GM19468 (cell line): ENCODE data around the gene RFX8.

Experiments used
- ATAC-seq: cut with Tn5 transposase; IDR thresholded peaks from one replicate; pipeline ENCODE4 v1.9.1; 2021; ENCODE audit warnings: mild to moderate bottlenecking, moderate library complexity, moderate number of reproducible peaks; ENCODE audit not compliant: unreplicated experiment; ENCODE audit errors: extremely low read depth

Gene RFX8

DNA sequence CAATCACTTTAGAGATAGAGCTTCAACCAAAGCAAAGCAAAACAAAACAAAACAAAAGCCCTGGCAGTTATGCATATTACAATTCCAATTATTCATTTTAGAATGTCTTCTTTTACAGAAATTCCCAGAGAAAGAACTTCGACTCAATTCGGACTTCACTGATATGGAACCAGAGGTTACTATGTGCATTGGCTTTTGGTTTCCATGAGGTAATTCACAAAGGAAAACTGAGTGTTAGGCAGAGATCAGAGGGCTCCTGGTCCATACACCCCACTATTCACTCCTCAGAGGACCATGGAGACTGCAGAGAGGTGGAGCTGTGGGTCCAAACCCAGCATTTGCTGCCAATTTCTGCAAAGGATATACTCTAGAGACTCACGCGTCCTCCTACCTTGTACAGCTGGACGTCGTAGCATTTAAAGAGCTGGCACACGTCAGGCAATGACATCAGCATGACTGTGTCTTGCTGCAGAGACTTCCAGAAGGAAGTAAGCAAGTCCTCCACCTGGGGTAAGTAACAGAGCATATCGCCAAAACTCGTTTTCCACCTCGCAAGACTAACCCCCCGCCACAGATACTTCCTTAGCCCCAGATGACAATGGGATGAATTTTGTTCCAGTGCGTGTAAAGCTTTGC, 56.3 kb downstream of the RFX8 start:
- no peak for ATAC-seq

GRCh38 chr2:101416609-101417008, 58.3 kb downstream of the RFX8 start:
- ATAC-seq: no peak

- no peak for ATAC-seq
These were observed 59.0 kb downstream of the RFX8 start for GRCh38 chr2:101415884-101416283.

GRCh38 chr2:101415220-101415619, 59.7 kb downstream of the RFX8 start:
- ATAC-seq: no peak

GRCh38 chr2:101412092-101412694, 62.7 kb downstream of the RFX8 start:
- no peak for ATAC-seq

DNA sequence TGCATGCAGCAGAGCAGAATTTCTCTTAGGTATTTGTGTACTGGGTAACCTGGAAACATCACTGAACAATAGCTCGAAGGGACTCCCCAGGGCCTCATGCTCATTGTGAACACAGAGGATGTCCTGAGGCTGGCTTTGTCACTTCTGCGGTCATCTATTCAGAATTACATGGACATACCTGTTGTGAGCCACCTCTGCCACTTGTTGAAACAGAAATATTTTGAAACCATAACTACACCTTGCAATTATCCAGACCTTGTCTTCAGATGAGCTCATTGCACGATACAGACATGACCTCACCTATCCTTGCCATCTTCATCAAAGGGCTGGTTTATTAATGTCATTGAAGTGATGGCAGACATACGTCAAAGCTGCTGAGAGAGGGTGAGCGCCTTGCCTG, 64.2 kb downstream of the RFX8 start:
- ATAC-seq: no peak

GRCh38 chr2:101410114-101410513, 64.8 kb downstream of the RFX8 start:
- ATAC-seq: no peak

GRCh38 chr2:101409699-101410098, 65.2 kb downstream of the RFX8 start:
- no peak for ATAC-seq

DNA sequence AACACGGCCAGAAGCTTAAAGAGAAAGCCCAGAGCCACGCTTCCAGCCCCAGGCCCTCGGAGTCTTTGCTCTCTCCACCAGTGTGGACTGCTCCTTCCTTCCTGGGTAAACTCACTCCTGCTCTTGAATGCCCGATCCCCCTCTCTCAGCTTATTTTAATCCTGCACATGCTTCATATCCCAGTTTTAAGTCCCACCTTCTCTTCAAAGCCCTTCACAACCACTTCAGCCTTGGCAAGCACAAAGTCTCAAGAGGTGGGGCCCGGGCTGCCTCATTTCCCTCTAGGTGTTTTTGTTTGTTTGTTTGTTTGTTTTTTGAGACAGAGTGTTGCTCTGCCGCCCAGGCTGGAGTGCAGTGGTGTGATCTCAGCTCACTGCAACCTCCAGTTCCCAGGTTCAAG, 66.0 kb downstream of the RFX8 start:
- no peak for ATAC-seq

DNA sequence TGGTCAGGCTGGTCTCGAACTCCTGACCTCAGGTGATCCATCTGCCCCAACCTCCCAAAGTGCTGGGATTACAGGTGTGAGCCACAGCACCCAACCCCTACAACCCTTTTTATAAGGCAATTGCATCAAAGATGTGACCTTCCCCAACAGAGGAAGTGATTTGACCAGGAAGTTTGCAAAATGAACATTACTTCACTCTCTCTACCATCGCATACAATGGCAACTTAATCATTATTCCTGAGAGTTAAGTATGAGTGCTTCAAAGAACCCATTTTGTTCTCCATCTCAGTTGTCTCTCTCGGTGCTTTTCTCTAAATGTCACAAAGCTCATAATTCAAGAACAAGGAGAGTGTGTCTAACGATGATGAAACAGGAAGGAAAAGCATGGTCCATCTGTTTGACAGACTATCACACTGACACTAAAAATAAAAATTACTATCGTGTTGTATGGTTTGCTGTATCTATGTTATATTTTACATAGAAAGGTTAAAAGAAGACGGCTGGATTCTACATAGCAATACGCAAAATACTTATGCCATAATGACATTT, 69.5 kb downstream of the RFX8 start:
- ATAC-seq: no peak

DNA sequence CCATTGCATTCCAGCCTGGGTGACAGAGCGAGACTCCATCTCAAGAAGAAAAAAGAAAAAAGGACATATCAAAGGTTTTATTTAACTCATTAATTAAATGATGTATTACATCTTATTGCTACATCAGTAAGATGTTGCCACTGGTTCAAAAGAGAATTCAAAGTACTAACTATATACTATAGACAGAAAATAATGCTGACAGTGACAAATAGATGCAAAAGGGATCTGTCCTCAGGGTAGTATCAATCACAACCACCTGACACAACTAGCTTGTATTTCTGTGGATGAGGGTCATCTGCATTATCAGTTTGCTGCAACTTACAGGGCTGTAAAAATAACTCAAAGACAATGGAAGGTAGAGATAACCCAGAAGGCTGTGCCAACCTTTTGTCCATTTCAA, 71.2 kb downstream of the RFX8 start:
- no peak for ATAC-seq

- no peak for ATAC-seq
These were observed 72.3 kb downstream of the RFX8 start for GRCh38 chr2:101402630-101403029.

- no peak for ATAC-seq
These were observed 73.0 kb downstream of the RFX8 start for GRCh38 chr2:101401906-101402305.

- no peak for ATAC-seq
These were observed 73.6 kb downstream of the RFX8 start for GRCh38 chr2:101401326-101401665.

DNA sequence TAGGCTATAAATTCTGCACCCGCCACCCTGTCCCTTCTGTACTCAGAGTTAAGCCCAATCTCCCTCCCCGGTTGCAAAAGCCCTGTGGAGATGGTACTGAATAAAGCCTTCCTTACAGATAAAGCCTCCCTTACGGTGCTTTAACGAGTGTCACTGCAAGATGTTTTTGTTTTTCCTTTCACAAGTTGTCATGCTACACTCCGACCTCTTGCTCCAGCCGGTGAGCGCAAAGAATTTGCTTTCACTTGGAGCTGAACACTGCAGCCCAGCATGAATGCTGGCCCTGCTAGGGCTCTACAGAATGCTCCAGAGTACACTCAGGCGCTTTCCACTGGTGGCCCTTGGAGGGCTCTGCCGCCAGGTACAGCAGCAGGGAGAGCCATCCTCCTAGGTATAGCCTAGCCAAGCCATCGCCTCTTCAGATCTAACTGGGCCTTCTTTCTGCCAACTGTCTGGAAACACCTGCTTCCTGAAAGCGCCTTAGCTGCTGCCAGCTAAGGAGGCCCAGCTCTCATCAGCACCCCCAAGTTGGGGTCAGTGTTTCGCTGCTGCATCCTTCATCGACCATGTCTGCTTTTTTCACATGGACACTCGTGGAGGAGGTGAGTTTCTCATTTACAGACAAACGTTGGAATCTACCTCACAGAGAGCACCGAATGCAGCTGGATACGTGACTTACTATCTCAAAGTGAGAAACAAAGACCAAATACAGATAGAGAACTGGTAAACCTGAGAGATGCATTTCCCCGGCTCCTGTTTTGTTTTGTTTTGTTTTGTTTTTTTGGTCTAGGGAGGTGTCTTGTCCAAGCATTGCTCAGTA, 74.2 kb downstream of the RFX8 start:
- ATAC-seq: no peak

- no peak for ATAC-seq
These were observed 74.9 kb downstream of the RFX8 start for GRCh38 chr2:101400048-101400447.

- no peak for ATAC-seq
These were observed 75.7 kb downstream of the RFX8 start for GRCh38 chr2:101399021-101399799.

- no peak for ATAC-seq
These were observed 76.6 kb downstream of the RFX8 start for GRCh38 chr2:101398116-101398821.

GRCh38 chr2:101396316-101396717, 78.6 kb downstream of the RFX8 start:
- no peak for ATAC-seq
